Right lobe of liver (tissue), 6 donors: ENCODE measurements around the gene FAM136A. TPM values are rescaled to one million over a fixed set of nuclear protein-coding genes. Genes with fewer than 3 reads are reported as not detected.

Experiments
- ATAC-seq, 4 donors: fragments of 200-7000 bp; cut with Tn5 transposase; one replicate each; pipeline ENCODE4 v1.9.1; 2020; ENCODE audit warnings: mild to moderate bottlenecking in 4 of 4, moderate library complexity in 4 of 4
- DNase-seq, 3 donors: peaks; one replicate each; pipeline ENCODE4 v3.0.0-alpha.2; 2020
- H3K27ac ChIP-seq, 3 donors: fragments of 200-600 bp; one replicate each; pipeline ENCODE4 v1.8.0; 2022
- H3K27me3 ChIP-seq, 2 donors: fragments of 200-600 bp; one replicate each; pipeline ENCODE4 v1.8.0; 2022
- H3K36me3 ChIP-seq, 4 donors: fragments of 200-600 bp; sonication (generic) in 1 of 4; one replicate each; pipeline versions ENCODE4 v1.5.1 to v1.8.0; 2017 to 2022; ENCODE audit warnings: control low read depth in 1 of 4
- H3K4me1 ChIP-seq, 4 donors: fragments of 200-600 bp; sonication (generic) in 1 of 4; one replicate each; pipeline versions ENCODE4 v1.5.1 to v1.8.0; 2017 to 2022; ENCODE audit warnings: control low read depth in 1 of 4
- H3K4me3 ChIP-seq, 3 donors: fragments of 200-600 bp; one replicate each; pipeline ENCODE4 v1.8.0; 2022
- H3K9me3 ChIP-seq, 4 donors: fragments of 200-600 bp; sonication (generic) in 1 of 4; one replicate each; pipeline versions ENCODE4 v1.5.1 to v1.8.0; 2017 to 2022; ENCODE audit warnings: control low read depth in 1 of 4
- POLR2A ChIP-seq: fragments of 450-650 bp; IDR thresholded peaks from one replicate; pipeline ENCODE4 v1.6.1; 2017; ENCODE audit warnings: antibody characterized with exemption, mild to moderate bottlenecking
- WGBS: methylation state at CpG from one replicate; pipeline ENCODE4 v1.1.6; 2018; ENCODE audit warnings: low coverage, low lambda C conversion rate; ENCODE audit not compliant: insufficient coverage; ENCODE audit errors: missing lambda C conversion rate; 5-methylcytosine and 5-hydroxymethylcytosine counted together
- intact Hi-C, 2 donors: fragments of 100-400 bp; cut with DNase I; formaldehyde crosslinking; loops; one replicate each; pipeline versions ENCODE4 v1.11.2 to v1.14.1; 2022
- long read RNA-seq: library from polyadenylated mRNA; unstranded; transcript quantifications from one replicate; pipeline ENCODE4 v2.0.0, GENCODE V29; 2019
- total RNA-seq, 6 experiments: library from RNA; depleted of rRNA in 2 of 6; stranded (reverse); fragments of >200 nt in 2 of 6; fragmentation: NEBNext Ultra II Directional in 3 of 6; extraction: Animal tissue kit (Norgen Biotek cat#: 25700) in 3 of 6; gene quantifications; one replicate each; pipeline versions ENCODE4 v1.1.0 to v1.2.4, GENCODE V29; 2016 to 2023
- TF ChIP-seq, protein P1 (sequence below), 4 donors: fragments of 200-600 bp in 3 of 4; fragments of 450-650 bp in 1 of 4; IDR thresholded peaks; one replicate each; pipeline versions ENCODE4 v1.5.1 to v1.8.0; 2016 to 2022; ENCODE audit warnings: antibody characterized with exemption in 4 of 4, mild to moderate bottlenecking in 2 of 4
- donor health status: DM: no; HTN: yes; CAD: no.
- donor health status: DM: no; HTN: no; CAD: no.
- donor health status: DM: no; HTN: no; CAD: no.
- donor health status: DM: no; HTN: yes; CAD: no.
- donor health status: DM: no; HTN: yes; CAD: no.

FAM136A gene
- total RNA-seq = 10 to 100 TPM; 18.6 to 31.6 (median 21.1) TPM
- long read RNA-seq, transcript FAM136A-201 (3 exons, 1,810 nt) = major isoform, 13 of 18 reads
- long read RNA-seq, partial matches to known transcripts = 0 of 18 reads
- long read RNA-seq, other reads (novel, unspliced or antisense) = 3 of 18 reads

DNA sequence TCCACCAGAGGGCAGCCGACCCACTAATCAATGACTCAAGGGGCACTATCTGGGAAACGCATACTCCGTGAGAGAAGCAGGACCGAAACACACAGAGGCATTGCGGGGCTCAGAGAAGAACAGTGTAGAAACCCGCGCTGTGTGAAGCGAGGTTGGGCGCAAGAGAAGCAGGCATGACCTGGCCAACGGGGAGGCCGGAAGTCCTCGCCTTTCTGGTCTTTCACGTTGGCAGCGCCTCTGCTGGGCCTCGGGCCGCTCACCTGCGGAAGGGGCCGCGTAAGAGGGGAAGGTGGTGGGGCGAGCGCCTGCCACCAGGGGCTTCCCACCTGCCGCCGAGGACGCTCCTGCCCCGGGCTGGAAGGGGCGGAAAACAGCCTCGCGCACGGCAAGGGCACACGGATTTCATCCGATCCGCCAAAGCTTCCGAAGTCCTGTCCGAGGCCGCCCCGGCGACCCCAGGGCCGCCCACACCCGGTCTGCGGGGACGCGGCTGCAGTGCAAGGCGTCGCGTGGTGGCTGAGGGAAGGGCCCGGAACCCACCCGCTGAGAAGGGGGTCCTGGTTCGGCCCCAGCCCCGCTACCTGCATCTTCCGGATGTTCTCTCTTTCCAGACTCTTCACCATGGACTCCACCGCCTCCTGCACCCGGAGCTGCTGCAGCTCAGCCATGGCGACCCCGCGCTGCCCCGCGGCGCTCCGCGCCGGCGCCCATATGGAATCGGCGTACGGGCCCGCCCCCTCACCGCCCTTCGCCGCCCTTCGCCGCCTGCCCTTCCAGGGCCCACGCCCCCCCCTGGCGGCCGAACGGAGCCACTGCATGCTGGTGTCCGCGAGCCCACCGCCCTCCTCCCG lies at the start of gene FAM136A:
FAM136A (minus strand) TSS at position 724 of the 851 bp plus-strand sequence; CDS start at position 668, 56 bp downstream.
- intact Hi-C loops = no loop called here
- 0% methylated on average over 16 of the region's 79 CpGs for WGBS
- peak; percentile 95 to 98 (median 97) for ATAC-seq

DNA sequence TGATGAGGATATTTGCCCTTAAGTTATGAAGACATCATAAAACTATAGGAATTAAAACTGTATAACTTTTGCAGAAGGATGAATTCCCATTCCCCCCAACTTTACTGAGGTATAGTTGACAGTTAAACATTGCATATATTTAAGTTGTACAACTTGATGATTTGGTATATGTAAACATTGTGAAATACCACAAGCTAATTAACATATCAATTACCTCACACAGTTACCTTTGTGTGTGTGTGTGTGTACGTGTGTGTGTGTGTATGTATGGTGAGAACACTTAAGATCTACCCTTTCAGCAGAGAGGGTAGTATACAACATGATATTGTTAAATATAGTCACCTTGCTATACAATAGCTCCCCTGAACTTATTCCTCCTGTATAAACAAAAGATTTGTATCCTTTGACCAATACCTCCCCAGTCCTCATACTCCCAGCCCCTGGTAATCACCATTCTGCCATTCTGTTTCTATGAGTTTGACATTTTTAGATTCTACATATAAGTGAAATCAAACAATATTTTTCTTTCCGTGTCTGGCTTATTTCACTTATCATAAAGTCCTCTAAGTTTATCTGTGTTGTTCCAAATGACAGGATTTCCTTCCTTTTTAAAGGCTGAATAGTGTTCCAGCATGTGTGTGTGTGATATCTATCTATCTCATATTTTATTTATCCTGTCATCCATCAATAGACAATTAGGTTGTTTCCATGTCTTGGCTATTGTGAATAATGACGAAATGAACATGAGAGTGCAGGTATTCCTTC lies 48.2 kb upstream of the FAM136A start:
- Histone ChIP-seq H3K27me3 (no peaks in the 10 kb centered on the region), H3K9me3 (no peaks in the 10 kb centered on the region), H3K36me3 (no peaks in the 10 kb centered on the region), H3K27ac (no peak overlapping the region), H3K4me3 (no peak overlapping the region), H3K4me1 (no peaks in the 10 kb centered on the region)
- no peak for TF ChIP-seq POLR2A
- TF ChIP-seq, protein P1, sequence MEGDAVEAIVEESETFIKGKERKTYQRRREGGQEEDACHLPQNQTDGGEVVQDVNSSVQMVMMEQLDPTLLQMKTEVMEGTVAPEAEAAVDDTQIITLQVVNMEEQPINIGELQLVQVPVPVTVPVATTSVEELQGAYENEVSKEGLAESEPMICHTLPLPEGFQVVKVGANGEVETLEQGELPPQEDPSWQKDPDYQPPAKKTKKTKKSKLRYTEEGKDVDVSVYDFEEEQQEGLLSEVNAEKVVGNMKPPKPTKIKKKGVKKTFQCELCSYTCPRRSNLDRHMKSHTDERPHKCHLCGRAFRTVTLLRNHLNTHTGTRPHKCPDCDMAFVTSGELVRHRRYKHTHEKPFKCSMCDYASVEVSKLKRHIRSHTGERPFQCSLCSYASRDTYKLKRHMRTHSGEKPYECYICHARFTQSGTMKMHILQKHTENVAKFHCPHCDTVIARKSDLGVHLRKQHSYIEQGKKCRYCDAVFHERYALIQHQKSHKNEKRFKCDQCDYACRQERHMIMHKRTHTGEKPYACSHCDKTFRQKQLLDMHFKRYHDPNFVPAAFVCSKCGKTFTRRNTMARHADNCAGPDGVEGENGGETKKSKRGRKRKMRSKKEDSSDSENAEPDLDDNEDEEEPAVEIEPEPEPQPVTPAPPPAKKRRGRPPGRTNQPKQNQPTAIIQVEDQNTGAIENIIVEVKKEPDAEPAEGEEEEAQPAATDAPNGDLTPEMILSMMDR (IDR thresholded peaks at IDR 0.05) = no peak
- 44% methylated on average over 3 of the region's 3 CpGs for WGBS
- intact Hi-C loops = loop anchor here (10.0 kb wide), 1 partner anchor 265 kb away; no protein-coding TSS in a partner anchor
- no peak for ATAC-seq
- DNase-seq = no peak

More for the DNA sequence above, at the start of gene FAM136A:
- no peaks in the 10 kb centered on the region for H3K27me3 ChIP-seq
- peak within 1 kb of the TSS; percentile 68 to 79 (median 79) for H3K27ac ChIP-seq
- no peaks in the 10 kb centered on the region for H3K9me3 ChIP-seq
- H3K36me3 ChIP-seq = peaks cover 0 to 17% (median 3%) of the 10 kb centered on the region in 4 donors
- peak; percentile 85 to 92 (median 89) for DNase-seq
- TF ChIP-seq, protein P1 (IDR thresholded peaks at IDR 0.05) = peak; percentile 94 to 98 (median 95)
- peak; percentile 19 for TF ChIP-seq POLR2A
- H3K4me3 ChIP-seq = peak within 1 kb of the TSS; percentile 85 to 98 (median 87)
- peaks cover 0 to 6% (median 2%) of the 10 kb centered on the region in 4 donors for H3K4me1 ChIP-seq

DNA sequence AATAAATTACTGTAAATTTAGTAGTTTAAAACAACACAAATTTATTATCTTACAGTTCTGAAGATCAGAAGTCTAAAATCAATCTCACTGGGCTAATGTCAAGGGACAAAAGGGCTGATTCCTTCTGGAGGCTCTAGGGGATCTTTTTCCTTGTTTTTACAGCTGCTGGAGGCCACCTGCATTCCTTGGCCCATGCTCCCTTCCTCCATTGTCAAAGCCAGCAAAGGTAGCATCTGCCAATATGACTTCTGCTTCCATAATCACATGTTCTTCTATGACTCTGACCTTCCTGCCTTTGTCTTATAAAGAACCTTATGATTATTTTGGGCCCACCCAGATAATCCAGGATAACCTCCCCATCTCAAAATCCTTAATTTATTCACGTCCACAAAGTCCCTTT lies 46.0 kb upstream of the FAM136A start:
- Histone ChIP-seq H3K27me3 (no peaks in the 10 kb centered on the region), H3K4me1 (no peaks in the 10 kb centered on the region), H3K9me3 (no peaks in the 10 kb centered on the region), H3K36me3 (no peaks in the 10 kb centered on the region), H3K27ac (no peak overlapping the region), H3K4me3 (no peak overlapping the region)
- WGBS = 31% methylated on average over 1 of the region's 1 CpG
- intact Hi-C loops = loop anchor here (10.0 kb wide), 1 partner anchor 267 kb away; no protein-coding TSS in a partner anchor
- no peak for ATAC-seq
- no peak for TF ChIP-seq POLR2A
- TF ChIP-seq, protein P1 (IDR thresholded peaks at IDR 0.05) = no peak
- no peak for DNase-seq

DNA sequence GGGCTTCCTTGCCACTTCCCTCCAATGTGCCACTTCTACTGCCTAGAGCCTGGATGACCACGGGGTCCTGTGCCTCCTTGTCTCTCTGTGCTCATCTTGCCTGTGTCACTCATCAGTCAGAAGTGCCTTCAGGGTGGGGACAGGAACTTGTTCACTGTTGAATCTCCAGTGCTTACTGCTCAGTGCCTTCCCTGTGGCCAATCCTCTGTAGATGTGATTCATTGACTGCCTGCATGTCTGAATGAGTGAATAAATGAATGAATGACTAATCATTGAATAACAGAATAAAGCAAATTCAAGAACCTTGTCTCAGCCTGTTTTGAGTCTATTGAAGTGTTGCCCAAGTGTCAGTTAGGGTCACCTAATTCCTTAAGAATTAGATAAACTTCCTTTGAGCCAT lies 42.3 kb upstream of the FAM136A start:
- intact Hi-C loops = loop anchor here (10.0 kb wide), 1 partner anchor 271 kb away; no protein-coding TSS in a partner anchor
- H3K9me3 ChIP-seq = no peaks in the 10 kb centered on the region
- no peaks in the 10 kb centered on the region for H3K36me3 ChIP-seq
- TF ChIP-seq, protein P1 (IDR thresholded peaks at IDR 0.05) = no peak
- no peak for TF ChIP-seq POLR2A
- H3K27ac ChIP-seq = no peak overlapping the region
- no peaks in the 10 kb centered on the region for H3K27me3 ChIP-seq
- no peak for DNase-seq
- no peak overlapping the region for H3K4me3 ChIP-seq
- WGBS = 25% methylated on average over 1 of the region's 1 CpG
- H3K4me1 ChIP-seq = no peaks in the 10 kb centered on the region
- ATAC-seq = no peak
